NCI-H524 (cell line): Measurements from ENCODE around the gene RPL37A.
A peak's percentile ranks its signal among the peaks of the same experiment; 100 is the strongest.

Source experiments
- DNase-seq, 2 experiments: peaks; one replicate each; lab custom pipeline; 2025; lab: John Stamatoyannopoulos, UW

Gene RPL37A

DNA sequence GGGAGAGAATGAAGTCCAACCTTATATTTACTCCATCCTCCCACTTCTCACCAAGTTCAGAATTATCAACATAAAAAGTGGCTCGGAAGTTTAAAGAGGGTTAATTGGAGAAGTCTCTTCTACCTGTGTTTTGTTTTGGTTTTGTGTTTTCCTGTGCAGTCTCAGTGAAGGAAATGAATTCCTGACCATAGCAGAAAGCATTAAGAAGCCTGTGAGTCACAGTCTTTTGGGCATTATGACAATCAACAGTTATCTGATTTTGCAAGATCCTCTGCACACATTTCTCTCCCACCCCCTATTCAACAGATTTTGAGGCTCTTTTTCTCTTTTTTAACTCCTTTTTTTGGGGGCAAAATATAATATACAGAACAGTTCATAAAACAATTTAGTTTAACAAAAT lies 8.6 kb upstream of the RPL37A start:
- no peak for DNase-seq

- peak in 1 of 2 experiments; percentile 38 for DNase-seq
Observed at GRCh38 chr2:216491793-216492596, 6.6 kb upstream of the RPL37A start.

- DNase-seq: no peak
Observed at GRCh38 chr2:216492597-216493333, 5.9 kb upstream of the RPL37A start.

GRCh38 chr2:216493334-216493685 lies 5.3 kb upstream of the RPL37A start:
- no peak for DNase-seq

- DNase-seq: no peak
Observed at GRCh38 chr2:216495656-216496055, 3.0 kb upstream of the RPL37A start.

DNA sequence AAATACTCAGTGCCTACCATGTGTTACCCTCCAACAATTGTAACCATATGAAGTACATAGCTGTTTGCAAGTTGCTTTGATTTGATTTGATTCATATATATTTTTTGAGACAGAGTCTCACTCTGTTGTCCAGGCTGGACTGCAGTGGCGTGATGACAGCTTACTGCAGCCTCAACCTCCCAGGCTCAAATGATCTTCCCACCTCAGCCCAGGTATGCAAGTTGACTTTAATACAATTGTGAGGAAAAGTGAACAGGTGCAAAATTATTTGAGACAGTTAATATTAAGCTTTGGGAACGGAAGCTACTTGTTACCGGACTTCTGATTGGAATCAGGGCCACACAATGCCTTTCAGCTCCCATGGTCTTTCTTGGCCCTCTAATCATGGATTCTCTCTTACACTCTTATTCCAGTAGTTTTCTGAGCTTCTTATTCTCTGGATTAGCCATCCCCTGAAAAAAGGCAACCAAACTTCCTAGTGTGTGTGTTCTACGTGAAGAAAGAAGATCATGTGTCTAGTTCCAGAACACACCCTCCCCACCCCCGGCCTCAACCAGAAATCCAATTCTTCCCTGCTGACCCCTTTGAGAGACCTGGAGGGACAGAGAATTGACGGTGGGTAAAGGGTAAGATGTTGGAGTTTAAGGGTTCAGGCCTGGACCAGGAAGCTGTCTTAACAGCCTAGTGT lies 1.1 kb upstream of the RPL37A start:
- DNase-seq: no peak

DNA sequence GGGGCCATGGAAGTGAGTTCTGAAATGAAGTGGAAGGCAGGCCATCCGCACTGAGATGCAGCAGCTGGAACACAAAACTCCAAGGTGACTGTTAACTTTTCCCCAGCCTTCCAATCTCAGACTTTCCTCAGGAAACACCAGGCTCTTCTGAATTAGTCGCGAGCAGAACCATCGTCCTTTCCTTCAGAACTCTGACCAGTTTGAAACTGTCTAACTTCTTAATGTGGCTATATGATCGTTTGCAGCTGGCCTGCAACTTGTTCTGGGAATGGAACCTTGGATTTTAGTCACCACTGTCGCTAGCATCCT lies 620 bp upstream of the RPL37A start:
- no peak for DNase-seq

GRCh38 chr2:216499641-216500218 lies 1.1 kb downstream of the RPL37A start:
- no peak for DNase-seq

GRCh38 chr2:216500572-216500971 lies 1.9 kb downstream of the RPL37A start:
- no peak for DNase-seq

GRCh38 chr2:216501854-216502253 lies 3.2 kb downstream of the RPL37A start:
- no peak for DNase-seq

GRCh38 chr2:216502381-216503158 lies 3.9 kb downstream of the RPL37A start:
- no peak for DNase-seq

DNA sequence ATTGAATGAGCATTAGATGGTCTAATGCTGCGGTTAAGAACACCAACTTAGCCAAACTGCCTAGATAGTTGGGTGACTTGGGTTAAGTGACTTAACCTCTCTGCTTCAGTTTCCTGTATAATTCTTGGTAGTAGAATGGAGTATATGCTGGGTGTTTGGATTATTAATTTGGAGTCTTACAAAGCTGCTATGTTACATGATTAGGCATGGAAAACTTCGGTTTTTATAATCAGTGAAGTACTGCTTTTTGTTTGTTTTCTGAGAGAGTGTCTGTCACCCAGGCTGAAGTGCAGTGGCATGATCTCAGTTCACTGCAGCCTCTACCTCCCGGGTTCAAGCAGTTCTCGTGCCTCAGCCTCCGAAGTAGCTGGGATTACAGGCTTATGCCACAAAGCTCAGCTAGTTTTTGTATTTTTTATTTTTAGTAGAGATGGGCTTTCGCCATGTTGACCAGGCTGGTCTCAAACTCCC lies 4.5 kb downstream of the RPL37A start:
- DNase-seq: no peak

DNA sequence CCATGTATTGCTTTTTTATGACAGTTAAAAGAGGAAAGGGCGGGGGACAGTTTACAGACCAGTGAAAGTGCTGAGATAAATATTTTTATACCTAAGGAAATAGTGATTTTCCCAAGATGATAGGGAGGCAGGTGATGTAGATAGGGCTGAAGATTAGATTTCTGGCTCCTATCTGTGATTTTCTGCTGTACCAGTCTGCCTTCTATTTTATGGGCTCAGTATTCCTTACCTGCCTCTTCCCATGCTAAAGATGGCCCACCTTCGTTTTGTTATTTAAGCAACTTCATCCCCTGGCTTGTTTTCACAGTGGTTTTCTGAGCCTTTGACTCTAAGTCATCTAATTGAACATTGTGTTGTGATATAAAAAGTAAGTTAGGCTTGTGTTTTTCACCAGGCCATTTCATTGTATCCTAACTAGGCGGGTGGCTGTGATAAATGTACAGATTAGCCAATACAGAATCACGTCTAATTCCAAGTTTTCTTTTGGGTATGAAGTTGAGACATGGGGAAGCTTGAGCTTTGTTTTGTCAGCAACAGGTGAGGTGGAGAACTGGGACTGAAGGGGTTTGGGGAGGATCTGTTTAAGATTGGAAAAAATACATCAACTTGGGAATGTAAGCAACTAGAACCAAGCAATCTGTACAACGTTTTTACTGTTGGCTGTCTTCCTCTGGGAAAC lies 5.2 kb downstream of the RPL37A start:
- no peak for DNase-seq

DNA sequence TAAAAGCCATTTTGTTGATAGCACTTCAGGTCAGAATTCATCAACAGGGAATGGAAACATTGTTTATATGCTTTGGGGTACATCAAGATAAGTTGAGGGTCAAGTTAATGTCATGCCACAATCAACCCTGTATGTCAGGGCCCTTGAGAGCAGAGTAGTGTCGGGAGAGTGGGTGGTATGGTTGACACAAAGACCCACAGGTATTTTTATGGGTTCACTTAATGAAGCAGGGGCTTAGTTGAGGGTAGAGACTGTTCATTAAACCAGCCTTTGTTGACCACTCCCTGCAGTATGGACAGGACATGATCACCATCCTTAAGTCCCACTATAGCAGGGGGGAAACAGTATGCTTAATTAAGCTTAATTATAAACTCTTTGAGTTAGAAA lies 5.7 kb downstream of the RPL37A start:
- DNase-seq: no peak

DNA sequence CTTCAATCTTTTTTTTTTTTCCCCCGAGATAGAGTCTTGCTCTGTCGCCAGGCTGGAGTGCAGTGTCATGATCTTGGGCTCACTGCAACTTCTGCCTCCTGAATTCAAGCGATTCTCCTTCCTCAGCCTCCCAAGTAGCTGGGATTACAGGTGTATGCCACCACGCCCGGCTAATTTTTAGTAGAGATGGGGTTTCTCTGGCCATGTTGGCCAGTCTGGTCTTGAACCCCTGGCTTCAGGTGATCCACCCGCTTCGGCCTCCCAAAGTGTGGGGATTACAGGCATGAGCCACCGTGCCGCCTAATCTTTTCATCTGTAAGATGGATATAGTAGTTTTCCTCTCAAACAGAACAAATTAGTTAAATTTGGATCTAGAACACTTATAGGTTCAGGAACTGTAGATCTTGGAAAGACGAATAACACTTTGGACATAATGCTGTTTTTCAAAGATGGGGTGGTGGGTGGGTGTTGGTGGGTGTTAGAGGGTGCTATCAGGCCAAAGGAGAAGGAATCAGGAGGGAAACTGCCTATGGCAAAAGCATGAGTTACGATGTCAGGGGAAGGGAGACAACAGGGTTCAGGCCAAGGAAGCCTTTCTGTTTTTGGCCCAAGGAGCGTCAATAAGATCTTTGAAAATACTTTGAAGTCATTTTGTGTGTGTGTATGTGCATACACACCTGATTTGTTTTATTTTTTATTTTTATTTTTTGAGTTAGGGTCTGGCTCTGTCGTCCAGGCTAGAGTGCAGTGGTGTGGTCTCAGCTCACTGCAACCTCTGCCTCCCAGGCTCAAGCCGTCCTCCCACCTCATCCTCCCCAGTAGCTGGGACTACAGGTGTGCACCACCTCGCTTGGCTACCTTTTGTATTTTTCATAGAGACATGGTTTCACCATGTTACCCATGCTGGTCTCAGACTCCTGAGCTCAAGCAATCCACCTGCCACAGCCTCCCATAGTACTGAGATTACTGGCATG lies 6.8 kb downstream of the RPL37A start:
- no peak for DNase-seq

GRCh38 chr2:216507220-216508160 lies 8.8 kb downstream of the RPL37A start:
- DNase-seq: no peak

GRCh38 chr2:216508229-216508628 lies 9.6 kb downstream of the RPL37A start:
- DNase-seq: no peak

- DNase-seq: peak in 1 of 2 experiments; percentile 73
Observed at GRCh38 chr2:216516730-216517350, 18.2 kb downstream of the RPL37A start.
